GM18499 (cell line): ENCODE data around the gene ST3GAL4.
"Not testable (repeated sequence)": the region's sequence is repeated elsewhere in the genome, so short reads cannot be mapped to it uniquely, and the experiment has no call there.

Experiments used
- ATAC-seq: cut with Tn5 transposase; IDR thresholded peaks from one replicate; pipeline ENCODE4 v1.9.1; 2021; ENCODE audit warnings: moderate number of reproducible peaks; ENCODE audit not compliant: insufficient read depth, unreplicated experiment

The ST3GAL4 gene

DNA sequence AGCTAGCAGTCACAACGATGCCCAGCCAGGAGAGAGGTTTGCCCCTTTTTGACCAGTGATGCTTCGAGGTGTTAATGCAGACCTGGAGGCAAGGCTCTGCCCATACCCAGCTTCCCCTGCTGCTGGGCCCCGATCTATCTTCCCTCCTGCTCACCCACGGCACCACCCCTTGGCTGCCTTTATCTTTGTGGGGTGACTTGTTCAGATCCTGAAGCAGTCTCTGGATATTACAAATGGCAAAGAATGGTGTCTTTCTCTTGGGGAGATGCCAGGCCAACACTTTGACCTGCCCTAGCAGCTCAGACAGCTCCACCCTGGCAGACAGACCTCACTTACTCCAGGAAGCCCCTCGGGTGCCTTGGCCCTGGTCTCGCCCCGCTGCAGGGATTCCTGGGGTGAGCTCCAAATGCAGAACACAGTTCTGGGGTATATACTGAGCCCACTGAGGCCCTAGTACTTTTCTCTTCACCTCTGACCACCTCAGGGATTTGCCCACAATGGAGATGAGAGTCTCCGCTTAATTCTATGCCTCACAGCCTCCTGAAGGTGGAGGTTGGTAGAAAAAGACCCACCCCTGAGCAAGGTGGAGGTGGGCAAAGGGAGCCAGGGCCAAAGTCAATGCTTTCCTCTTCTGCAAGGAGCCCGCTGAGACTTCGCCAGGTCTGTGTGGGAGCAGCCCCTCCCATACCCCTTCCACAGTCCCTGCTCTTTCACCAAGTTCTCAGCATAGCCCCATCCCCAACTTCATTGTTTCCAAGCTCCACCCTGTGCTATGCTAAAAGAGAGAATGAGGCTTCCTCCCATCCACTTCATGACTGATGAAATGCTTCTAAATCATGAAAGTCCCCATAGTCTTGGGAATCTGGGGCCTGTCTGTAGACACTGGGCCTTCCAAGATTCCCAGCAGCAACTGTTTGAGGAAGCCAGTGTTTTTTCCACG is 11.1 kb upstream of the ST3GAL4 start:
- no peak for ATAC-seq

DNA sequence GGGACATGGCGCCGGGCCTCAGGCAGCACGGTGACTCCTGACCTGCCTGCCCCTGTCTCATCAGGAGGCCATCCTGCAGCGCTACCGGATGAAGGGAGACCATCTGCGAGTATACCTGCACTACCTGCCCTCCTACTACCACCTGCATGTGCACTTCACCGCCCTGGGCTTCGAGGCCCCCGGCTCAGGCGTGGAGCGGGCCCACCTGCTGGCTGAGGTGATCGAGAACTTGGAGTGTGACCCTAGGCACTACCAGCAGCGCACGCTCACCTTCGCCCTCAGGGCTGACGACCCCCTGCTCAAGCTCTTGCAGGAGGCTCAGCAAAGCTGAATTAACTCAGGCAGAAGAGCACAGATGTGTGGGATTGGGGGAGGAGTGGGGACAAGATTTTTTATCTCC is 10.2 kb upstream of the ST3GAL4 start:
- no peak for ATAC-seq

DNA sequence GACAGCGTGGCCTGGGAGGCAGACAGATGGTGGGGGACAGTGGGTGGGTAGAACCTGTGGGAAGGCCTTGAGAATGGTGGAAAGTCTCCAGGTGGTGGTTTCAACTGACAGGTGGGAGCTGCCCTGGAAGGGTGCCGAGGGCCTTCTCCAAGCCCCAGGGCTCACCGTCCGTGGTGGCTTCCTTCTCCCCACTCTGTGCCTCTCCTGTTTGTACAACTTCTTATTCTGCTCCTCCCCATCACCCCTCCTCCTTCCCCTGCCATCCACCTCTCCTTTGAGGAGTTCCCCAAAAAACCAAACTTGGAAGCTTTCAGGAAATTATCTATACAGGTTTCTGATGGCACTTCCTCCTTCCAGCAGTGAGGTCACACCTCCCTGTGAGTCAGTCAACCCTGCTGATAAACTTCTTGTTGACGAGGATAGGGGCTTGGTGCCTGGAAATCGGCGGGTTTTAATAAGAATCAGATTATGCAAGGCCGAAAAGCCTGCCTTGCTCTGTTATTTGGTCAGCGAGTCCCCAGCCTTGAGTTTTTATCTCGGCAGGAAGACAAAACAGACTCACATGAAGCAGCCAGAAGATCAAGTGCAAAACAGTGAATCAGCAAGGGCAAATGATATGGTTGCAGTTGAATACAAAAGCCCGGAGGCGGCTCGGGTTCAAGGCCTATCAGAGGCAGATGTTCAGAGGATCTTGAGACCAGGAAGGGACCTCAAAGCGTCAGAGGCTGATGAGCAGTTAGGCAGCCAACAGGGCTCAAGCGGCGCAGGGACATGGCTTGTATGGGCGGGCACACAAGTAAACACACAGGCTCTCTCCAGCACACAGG is 9.5 kb upstream of the ST3GAL4 start:
- no peak for ATAC-seq

DNA sequence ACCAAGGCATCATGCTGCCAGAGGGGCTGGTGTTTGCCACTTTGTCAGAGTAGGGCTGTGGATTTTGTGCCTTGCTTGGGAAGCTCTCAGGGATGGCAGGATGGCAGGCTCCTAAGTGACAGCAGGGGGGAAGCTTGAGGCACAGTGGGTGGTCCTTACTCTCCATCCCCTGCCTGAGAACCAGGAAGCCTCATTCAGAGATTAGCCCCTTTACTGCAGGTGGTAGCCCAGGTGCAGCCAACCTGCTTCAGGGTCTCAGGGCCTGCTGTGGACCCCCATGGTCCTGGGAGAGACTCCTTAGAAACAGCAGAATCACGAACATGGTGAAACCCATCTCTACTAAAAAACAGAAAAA is 8.9 kb upstream of the ST3GAL4 start:
- no peak for ATAC-seq

DNA sequence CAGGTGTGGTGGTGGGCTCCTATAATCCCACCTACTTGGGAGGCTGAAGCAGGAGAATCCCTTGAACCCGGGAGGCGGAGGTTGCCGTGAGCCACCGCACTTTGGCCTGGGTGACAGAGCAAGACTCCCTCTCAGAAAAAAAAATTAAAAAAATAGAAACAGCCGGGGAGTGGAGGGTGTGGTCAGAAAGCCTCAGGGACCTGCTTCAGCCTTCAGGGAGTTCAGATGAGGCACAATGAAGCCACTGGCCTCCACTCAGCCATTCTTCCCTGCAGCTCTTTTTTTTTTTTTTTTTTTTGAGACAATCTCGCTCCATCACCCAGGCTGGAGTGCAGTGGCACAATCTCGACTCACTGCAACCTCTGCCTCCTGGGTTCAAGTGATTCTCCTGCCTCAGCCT is 8.5 kb upstream of the ST3GAL4 start:
- not testable (repeated sequence) for ATAC-seq

DNA sequence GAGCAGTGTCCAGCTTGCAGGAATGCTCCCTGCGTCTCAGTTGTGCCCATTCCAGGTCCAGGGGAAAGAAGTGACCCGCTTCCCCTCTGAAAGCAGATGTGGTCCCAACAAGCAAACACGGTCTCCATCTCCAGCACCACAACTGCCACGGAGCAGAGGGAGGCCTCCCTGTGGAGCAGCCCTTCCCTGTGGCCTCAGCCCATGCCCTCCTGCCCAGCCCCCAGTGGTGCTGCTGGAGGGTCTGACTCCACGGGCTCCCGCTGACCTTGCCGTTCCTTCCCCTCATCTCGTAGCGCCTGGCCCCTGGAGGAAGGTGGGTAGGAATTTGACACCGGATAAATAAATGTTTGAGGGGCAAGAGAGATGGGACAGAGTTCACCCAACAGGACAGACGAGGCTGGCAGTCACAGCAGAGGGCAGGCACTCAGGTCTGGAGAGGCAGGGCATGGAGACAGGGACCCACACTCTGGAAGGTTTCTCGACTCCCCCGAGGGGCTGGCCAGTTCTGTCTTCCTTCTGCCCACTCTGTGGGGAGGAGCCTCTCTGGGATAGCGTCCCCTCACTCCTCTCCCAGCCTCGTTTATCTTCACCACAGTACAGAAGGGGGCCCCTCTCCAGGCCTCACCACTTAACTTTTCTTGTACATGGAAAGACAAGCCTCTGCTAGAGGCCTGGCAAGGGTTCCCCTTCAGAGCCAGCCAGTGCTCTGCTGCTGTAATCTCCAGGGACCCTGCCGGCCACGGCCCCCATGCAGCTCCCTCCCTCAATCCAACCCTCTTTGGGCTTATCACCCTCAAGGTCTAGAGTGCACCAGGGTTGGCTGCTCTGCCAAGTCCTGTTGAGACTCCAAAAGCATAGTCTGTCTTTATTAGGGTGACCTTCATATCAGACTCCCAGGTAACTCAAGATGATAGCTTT is 7.5 kb upstream of the ST3GAL4 start:
- no peak for ATAC-seq

DNA sequence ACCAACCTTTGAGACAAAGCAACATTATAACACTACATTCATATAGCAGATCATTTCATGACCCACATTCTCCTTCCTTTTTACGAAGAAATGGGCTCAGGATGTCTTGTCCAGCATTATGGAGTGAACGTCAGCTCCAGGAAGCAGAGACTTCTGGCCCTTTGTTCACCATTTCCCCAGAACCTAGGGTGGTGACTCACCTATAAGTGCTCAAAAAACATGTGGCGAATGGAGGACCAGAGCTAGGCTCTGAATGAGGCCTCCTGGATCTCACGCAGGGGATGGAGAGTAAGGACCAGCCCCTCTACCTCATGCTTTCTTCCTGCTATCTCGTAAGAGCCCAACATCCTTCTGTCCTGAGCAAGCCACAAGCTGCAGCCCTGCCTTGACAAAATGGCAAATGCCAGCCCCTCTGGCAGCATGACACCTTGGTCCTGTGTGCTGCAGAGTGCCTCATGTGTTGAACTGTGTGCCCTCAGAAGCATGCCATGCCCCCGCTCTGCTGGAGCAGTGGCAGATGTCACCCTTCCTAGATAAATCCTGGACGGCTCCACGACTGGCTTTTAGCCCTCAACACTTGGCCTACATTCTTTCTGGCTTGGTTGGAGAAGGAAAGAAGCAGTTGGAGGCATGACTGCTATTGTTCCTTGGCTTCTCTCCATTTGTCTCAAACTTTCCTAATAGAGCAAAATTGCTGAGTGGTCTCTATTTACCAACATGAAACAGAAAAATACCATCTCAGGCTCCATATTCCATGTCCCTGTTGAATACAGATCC is 6.5 kb upstream of the ST3GAL4 start:
- ATAC-seq = no peak

DNA sequence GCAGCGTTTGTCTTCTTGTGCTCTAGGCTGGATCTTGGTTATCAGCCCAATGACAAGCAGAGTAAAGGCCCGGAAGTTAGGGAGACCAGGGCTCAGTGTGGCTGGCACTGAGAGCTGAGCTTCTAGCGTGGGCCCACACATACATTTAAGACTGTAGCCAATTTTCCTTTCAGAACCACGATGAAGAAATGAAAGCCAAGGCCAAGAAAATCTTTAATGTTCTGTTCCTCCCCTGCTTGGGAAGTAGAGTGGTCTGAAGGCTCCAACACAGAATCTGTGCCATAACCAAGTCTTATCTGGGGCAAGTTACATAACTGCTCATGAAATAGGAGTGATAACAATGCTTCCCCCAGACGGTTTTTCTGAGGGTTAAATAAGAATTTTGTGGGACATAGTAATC is 4.7 kb upstream of the ST3GAL4 start:
- ATAC-seq = no peak

DNA sequence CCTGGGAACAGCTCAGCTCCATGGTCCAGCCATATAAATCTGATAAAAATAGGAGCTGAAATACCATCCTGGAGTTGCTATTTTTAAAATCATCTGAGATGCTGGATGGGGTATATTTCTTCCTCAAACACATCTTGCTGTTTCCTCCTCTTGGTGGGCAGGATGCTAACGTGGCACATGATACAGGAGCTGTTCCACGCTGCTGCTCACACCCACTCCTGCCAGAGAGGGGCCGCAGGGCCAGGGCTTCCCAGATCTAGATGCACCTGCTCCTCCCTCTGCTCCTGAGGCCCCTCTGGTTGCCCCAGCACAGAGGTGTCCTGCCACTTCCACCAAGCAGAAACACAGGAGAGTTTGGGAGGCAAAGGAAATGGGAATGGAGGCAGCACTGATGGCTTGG is 3.3 kb upstream of the ST3GAL4 start:
- no peak for ATAC-seq

DNA sequence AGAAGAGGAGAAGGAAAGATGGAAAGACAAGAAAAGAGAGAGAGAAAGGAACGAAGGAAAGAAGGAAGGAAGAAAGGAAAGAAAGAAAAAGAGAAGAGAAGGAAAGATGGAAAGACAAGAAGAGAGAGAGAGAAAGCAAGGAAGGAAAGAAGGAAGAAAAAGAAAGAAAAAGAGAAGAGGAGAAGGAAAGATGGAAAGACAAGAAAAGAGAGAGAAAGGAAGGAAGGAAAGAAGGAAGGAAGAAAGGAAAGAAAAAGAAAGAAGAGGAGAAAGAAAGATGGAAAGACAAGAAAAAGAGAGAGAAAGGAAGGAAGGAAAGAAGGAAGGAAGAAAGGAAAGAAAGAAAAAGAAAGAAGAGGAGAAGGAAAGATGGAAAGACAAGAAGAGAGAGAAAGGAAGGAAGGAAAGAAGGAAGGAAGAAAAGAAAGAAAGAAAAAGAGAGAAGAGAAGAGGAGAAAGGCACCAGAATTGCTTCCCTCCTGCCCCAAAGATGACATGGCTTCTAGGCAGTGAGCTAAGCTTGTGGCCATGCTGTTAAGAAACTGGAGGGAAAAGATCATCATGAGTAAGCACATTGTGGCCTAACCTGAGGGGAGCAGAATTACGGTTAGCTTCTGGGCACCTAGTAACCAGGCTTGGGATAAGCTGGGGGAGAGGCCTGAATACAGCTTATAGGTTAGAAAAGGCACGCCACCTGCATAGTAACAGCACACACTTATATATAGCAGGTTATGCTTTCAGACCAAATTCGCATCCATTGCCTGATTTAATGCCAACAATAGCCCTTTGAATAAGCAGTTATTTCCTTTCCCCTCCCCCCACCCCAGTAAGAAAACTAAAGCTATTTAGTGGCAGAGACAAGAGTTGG is 2.3 kb upstream of the ST3GAL4 start:
- no peak for ATAC-seq

DNA sequence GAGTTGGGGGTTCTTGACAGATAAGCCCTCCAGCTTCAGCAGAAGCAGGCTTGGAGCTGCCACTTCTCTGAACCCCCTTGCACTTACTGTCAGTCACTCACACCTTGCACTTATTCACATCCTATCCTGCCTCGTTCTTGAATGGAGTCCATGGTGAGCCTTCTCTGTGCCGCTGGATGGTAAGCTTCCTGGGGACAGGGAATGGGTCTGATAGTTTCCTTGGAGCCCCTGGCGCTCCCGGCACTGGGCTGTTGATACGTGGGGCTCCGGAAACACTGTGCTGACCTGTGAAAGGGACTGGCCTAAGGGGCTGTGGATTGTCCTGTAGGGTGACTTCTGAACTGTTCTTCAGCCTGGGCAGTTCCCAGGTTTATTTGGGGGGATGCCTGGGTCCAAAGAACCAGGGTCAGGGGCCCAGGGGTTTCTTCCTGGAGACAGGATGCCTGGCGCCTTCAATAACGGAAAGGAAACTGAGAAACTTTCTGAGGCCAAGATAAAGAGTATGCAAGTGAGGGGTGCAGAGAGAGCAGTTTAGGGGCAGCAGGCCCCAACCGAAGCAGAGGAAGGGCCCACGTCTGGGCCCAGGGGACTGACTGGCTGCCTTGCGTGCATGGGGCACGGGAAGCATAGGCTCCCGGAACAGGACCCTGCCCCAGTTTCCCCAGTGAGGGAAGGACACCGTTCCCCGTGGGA is 709 bp upstream of the ST3GAL4 start:
- no peak for ATAC-seq

DNA sequence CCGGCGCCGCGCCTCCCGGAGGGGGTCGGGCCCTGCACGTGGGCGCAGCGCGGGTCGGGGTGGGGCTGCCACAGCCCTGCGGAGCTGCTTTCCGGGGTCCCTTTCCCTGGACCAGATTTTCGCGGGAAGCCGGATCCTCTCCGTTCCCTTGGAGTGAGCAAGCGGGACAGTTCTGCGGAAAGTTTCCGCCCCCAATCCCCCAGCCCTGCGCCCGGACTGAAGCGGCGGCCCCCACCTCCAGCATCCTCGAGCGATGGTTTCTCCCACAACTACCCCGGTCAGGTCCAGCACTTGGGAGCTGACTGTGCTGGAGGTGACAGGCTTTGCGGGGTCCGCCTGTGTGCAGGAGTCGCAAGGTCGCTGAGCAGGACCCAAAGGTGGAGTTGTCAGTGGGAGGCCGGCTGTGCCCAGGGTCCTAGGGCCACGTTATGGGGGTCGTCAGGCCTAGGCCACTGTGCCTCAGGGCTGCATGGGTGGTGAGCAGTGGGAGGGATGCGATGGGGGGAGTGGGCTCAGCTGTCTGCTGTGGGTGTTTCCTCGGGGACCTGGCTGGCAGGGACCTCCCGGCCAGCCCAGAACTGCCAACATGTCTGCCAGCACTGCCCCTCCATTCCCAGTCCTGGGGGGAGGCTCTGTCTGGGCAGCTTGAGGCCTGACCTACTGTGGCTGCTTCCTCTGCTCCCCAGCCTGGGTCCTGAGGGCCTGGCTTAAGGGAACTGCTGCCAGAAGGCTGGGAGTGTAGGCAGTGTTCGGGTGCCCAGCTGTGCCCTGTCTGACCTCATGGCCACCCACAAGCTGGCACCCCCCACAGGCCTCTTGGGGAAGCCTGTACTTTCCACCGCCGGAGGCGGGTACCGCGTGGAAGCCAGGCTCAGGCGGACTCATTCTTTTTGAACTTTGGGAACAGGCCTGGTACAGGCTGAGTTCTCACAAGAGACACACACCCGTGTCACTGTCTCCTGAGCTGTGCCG is 726 bp downstream of the ST3GAL4 start:
- ATAC-seq = no peak

DNA sequence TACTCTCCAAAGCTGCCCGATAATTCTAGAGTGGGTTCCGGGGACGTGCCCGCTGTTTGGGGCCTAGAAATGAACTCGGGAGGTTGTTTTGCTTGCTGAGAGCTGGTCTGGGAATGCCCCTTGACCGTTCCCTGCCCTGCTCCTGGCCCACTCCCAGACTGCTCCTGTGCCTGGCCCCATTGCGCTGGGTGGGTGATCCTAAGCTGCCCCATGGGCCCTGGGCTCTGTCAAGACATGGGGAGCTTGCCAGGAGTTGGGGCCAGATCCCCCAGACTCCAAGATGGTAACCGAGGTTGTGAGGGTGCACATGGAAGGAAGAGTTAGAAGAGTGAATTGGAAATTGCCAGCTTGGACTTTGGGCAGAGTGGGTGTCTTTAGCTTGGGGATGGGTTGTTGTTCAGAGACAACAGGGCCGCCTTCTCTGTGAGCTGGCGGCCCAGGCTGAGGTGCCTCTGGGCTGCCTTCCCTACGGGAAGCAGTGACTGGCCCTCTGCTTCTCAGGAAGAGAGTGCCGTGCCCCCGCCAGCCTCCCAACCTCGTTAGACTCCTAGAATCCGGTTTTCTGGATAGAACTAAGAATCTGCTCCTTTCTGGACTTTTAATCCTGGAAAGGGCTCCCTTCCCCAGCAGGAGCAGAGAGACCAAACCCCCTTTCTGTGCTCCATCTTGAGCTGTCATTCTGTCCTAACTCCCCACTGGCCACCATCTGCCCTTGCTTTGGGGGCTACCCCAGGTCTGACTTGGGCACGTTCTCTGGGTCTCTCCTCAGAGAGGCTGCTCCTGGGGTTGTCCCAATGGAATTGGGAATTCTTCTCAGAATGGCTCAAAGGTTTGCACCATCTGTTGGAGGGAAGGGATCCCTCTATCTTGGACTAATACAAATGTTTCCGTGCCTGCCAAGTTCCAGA is 1.8 kb downstream of the ST3GAL4 start:
- ATAC-seq = no peak

DNA sequence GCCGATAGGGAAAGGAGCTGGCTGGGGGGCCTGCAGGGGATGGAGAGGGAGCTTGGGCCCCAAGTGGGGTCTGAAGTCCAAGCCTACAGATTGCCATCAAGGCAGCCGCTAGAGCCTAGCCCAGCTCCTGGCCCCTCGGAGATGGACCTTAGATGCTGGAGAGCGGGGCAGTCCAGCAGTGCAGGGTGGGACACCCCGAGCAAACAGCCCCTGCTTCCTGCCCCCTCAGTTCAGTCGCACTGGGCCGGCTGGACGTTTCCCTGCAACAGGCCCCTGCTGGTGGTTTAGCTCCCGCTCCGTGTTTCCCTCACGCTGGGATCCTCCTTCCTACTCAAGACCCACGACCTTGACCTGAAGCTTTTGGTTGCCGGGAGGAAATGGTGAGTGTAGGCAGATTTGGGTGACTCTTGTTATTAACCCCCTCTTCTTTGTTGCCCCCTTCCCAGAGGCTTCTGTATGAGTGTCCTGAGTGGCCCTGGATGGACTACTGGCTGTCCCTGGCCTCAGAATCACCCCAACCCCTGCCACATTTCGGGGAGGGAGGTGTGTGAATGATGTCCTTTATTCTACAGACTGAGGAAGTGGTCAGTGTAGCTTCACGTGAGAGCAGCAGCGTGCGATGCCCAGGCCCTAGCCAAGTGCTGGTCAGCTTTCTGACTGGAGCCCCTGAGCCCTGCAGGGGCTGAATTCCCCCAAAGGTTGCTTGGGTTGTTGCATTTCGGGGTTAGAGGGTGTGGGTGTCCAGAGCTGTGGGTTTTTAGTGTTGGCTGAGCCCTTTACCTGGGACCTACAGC is 2.7 kb downstream of the ST3GAL4 start:
- no peak for ATAC-seq

DNA sequence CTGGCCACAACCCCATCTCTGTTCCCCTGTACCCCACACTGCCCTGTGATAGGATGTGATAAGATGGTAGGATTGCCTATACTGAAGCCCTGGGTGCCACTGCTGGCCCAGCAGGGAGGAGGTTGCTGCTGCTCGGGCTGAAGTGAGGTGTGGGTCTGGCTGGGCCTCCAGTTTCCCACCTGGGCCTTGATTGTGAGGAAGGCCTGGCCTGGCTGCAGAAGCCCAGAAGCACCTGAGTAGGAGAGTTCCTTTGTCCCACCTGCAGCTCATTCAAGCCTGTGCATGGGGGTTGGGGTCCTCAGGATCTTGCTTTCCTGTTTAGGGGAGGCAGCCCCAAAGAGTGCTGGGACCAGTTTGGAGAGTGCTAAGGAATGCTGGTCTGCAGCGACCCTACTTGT is 3.3 kb downstream of the ST3GAL4 start:
- no peak for ATAC-seq
